ENCODE data around the gene CELF2. TPM values are rescaled to one million over a fixed set of nuclear protein-coding genes. Genes with fewer than 3 reads are reported as not detected.

CELF2 gene
- total RNA-seq, 1 experiment from 2014 or later, result 0.07 TPM

- H3K4me3 Mint-ChIP-seq (ENCODE audit: unreplicated experiment), result no peak overlapping the region
- ChIA-PET CTCF (interaction anchor here (0.6 to 1.5 kb wide), 4 partner anchors 9 to 369 kb away, joined by 3 to 7 read pairs (median 4); no protein-coding TSS in a partner anchor), POLR2A (no interaction called here)
- BruUV-seq (replicated peaks), result no TSS peak
- H3K36me3 Mint-ChIP-seq (ENCODE audit: insufficient read depth, unreplicated experiment), result no peaks in the 10 kb centered on the region
- DNase-seq (ENCODE audit: unreplicated experiment), result no peak
- peaks cover 9% of the 10 kb centered on the region for H3K9me3 Mint-ChIP-seq (ENCODE audit: unreplicated experiment)
- intact Hi-C loops (cut with micrococcal nuclease), result no loop called here
- no peaks in the 10 kb centered on the region for H3K27me3 Mint-ChIP-seq (ENCODE audit: insufficient read depth, unreplicated experiment)
- TF ChIP-seq, protein P1, sequence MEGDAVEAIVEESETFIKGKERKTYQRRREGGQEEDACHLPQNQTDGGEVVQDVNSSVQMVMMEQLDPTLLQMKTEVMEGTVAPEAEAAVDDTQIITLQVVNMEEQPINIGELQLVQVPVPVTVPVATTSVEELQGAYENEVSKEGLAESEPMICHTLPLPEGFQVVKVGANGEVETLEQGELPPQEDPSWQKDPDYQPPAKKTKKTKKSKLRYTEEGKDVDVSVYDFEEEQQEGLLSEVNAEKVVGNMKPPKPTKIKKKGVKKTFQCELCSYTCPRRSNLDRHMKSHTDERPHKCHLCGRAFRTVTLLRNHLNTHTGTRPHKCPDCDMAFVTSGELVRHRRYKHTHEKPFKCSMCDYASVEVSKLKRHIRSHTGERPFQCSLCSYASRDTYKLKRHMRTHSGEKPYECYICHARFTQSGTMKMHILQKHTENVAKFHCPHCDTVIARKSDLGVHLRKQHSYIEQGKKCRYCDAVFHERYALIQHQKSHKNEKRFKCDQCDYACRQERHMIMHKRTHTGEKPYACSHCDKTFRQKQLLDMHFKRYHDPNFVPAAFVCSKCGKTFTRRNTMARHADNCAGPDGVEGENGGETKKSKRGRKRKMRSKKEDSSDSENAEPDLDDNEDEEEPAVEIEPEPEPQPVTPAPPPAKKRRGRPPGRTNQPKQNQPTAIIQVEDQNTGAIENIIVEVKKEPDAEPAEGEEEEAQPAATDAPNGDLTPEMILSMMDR (IDR thresholded peaks at IDR 0.05; ENCODE audit: unreplicated experiment), result no peak
- no peak overlapping the region for H3K27ac Mint-ChIP-seq (ENCODE audit: low read depth, unreplicated experiment)
- peaks cover 6% of the 10 kb centered on the region for H3K4me1 Mint-ChIP-seq (ENCODE audit: insufficient read depth, unreplicated experiment)
Measured at GRCh38 chr10:11045995-11046775, 28.5 kb downstream of the CELF2 start.

GRCh38 chr10:11046776-11047160 is 29.1 kb downstream of the CELF2 start:
- Mint-ChIP-seq H3K4me3 (ENCODE audit: unreplicated experiment) (no peak overlapping the region), H3K36me3 (ENCODE audit: insufficient read depth, unreplicated experiment) (no peaks in the 10 kb centered on the region), H3K9me3 (ENCODE audit: unreplicated experiment) (peaks cover 9% of the 10 kb centered on the region), H3K27ac (ENCODE audit: low read depth, unreplicated experiment) (no peak overlapping the region), H3K27me3 (ENCODE audit: insufficient read depth, unreplicated experiment) (no peaks in the 10 kb centered on the region), H3K4me1 (ENCODE audit: insufficient read depth, unreplicated experiment) (peaks cover 6% of the 10 kb centered on the region)
- CTCF ChIA-PET, result interaction anchor here (1.2 to 1.5 kb wide), 3 partner anchors 10 to 370 kb away, joined by 3 to 7 read pairs (median 5); no protein-coding TSS in a partner anchor
- TF ChIP-seq, protein P1 (IDR thresholded peaks at IDR 0.05; ENCODE audit: unreplicated experiment), result no peak
- intact Hi-C loops (cut with micrococcal nuclease), result no loop called here
- BruUV-seq (replicated peaks), result no TSS peak
- no peak for DNase-seq (ENCODE audit: unreplicated experiment)
- POLR2A ChIA-PET, result no interaction called here

DNA sequence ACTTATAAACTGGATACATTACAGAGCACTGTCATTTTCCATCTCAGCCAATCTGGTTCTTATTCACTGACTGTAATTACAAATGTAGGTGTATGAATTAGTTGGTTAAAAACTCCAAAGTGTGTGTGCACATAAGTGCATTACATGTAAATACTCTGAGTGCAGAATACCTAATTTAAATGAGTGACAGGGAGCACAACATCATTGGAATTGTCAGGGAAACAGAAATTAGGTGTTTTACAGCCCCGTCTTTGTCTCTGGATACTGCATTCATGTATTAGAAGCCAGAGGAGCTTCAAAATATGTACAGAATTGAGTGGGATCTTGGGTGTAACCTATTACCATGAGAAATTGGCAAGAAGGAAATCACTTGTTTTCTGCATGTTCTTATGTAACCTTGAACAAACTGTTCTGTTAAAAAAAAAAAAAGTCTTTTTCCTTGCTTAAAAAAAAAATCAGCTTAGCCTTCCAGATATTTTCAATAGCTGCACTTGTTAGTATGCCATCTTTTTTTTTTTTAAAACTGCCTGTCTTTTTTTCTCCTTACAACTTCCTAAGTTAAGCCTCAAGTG is 31.1 kb downstream of the CELF2 start:
- CTCF ChIA-PET, result interaction anchor here (0.9 to 1.1 kb wide), 2 partner anchors 10 to 12 kb away, joined by 3 to 4 read pairs; no protein-coding TSS in a partner anchor
- no TSS peak for BruUV-seq (replicated peaks)
- H3K9me3 Mint-ChIP-seq (ENCODE audit: unreplicated experiment), result peaks cover 6% of the 10 kb centered on the region

GRCh38 chr10:11049806-11050205 is 32.1 kb downstream of the CELF2 start:
- TF ChIP-seq, protein P1 (IDR thresholded peaks at IDR 0.05; ENCODE audit: unreplicated experiment), result no peak
- no peak overlapping the region for H3K27ac Mint-ChIP-seq (ENCODE audit: low read depth, unreplicated experiment)
- H3K4me1 Mint-ChIP-seq (ENCODE audit: insufficient read depth, unreplicated experiment), result no peaks in the 10 kb centered on the region
- BruUV-seq (replicated peaks), result no TSS peak
- no peak overlapping the region for H3K4me3 Mint-ChIP-seq (ENCODE audit: unreplicated experiment)
- H3K36me3 Mint-ChIP-seq (ENCODE audit: insufficient read depth, unreplicated experiment), result peaks cover 6% of the 10 kb centered on the region
- intact Hi-C loops (cut with micrococcal nuclease), result no loop called here
- DNase-seq (ENCODE audit: unreplicated experiment), result no peak
- H3K9me3 Mint-ChIP-seq (ENCODE audit: unreplicated experiment), result no peaks in the 10 kb centered on the region
- ChIA-PET POLR2A (no interaction called here), CTCF (interaction anchor here (0.6 kb wide), 1 partner anchor 25 kb away, joined by 4 read pairs; no protein-coding TSS in a partner anchor)
- no peaks in the 10 kb centered on the region for H3K27me3 Mint-ChIP-seq (ENCODE audit: insufficient read depth, unreplicated experiment)

More for the DNA sequence above, 31.1 kb downstream of the CELF2 start:
- Mint-ChIP-seq H3K27me3 (ENCODE audit: insufficient read depth, unreplicated experiment) (no peaks in the 10 kb centered on the region), H3K4me1 (ENCODE audit: insufficient read depth, unreplicated experiment) (no peaks in the 10 kb centered on the region), H3K27ac (ENCODE audit: low read depth, unreplicated experiment) (no peak overlapping the region), H3K4me3 (ENCODE audit: unreplicated experiment) (no peak overlapping the region), H3K36me3 (ENCODE audit: insufficient read depth, unreplicated experiment) (peaks cover 6% of the 10 kb centered on the region)
- intact Hi-C loops (cut with micrococcal nuclease), result no loop called here
- TF ChIP-seq, protein P1 (IDR thresholded peaks at IDR 0.05; ENCODE audit: unreplicated experiment), result no peak
- POLR2A ChIA-PET, result interaction anchor here (0.5 to 0.7 kb wide), 2 partner anchors 54 to 1720 kb away, joined by 3 to 4 read pairs; no protein-coding TSS in a partner anchor
- no peak for DNase-seq (ENCODE audit: unreplicated experiment)

Data from MCF 10A (cell line).